NCI-H1048 (cell line): ENCODE measurements around the gene FBXW9.
A peak's percentile ranks its signal among the peaks of the same experiment; 100 is the strongest.
"Not testable (repeated sequence)": the region's sequence is repeated elsewhere in the genome, so short reads cannot be mapped to it uniquely, and the experiment has no call there.

Experiments
- DNase-seq: peaks from one replicate; lab custom pipeline; 2025; lab: John Stamatoyannopoulos, UW

FBXW9 gene

DNA sequence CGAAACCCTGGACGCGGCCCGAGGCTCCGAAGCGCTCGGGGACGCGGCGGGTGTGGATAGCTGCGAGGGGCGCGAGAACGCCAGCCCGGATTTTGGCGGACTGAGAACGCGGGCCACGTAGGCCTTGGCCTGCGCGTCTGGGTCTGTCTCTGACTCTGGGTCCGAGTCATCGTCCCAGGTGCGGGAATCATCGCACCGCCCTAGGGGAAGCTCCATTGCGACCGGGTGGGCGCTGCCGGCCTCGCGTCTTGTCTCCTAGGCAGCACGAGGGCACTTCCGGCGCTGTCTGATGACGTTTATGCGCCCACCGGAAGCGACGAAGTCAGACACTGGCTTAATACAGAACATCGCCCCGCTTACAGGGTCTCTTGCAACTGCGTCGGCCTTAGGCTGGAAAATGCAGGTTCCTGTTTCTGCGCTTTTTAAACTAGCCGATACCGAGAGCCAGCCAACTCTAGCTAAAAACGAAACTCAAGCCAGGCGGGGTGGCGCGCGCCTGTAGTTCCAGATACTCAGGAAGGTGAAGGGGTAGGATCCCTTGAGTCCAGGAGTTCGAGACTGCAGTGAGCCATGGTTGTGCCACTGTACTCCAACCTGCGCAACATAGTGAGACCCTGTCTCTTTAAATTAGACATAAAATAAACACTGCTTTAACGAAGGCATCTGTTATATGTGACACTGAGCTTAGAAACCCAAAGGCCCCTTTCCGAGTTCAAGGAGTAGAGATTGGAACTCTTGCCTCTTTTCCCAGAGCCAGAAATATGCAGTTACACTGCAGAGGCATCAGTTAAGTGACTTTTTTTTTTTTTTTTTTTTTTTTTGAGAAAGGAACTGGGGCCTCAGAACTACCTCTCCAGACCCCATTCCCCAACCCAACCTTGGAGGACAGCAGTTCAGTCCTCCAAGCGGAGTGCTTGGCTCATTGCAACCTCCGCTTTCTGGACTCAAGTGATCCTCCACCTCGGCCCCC lies at the start of gene FBXW9:
Gene FBXW9, minus strand, starts transcription at position 266 of the 970 bp plus-strand sequence. Its CDS starts 50 bp downstream, at position 216.
- DNase-seq, result peak; percentile 76

- DNase-seq, result no peak
Observed at GRCh38 chr19:12745166-12745897, 48.9 kb upstream of the FBXW9 start.

DNA sequence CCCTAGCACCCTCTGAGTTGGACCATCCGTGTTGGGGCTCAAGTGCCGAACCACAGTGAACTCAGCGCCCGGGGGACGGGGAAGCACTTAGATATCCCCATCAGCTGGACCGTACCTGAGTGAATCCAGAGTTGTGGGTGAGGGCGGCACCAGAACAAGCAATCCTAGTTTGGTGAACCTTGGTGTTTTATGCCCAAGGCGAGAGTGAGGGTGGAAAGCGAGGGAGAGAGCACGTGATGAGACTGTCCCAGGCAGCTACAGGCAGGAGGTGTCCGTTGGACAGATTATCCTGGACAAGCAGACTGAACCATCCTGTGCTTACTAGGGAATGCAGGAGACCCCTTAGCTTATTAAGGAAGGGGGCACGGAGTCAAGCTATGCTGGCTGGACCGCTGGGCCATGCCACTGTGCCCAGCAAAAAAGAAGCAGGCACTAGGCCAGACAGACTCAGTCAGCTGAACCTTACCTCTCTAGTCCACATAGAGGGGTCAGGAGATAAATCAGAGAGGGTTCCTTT lies 41.5 kb upstream of the FBXW9 start:
- DNase-seq, result no peak

- DNase-seq, result peak; percentile 97
Observed at GRCh38 chr19:12736995-12737834, 40.8 kb upstream of the FBXW9 start, which contains the start of gene GET3. Gene GET3 (plus strand): TSS chr19:12737497. CDS start chr19:12737506, 9 bp downstream.

- DNase-seq, result no peak
Observed at GRCh38 chr19:12733369-12734214, 37.2 kb upstream of the FBXW9 start.

GRCh38 chr19:12731337-12731736 lies 34.9 kb upstream of the FBXW9 start:
- DNase-seq, result no peak

DNA sequence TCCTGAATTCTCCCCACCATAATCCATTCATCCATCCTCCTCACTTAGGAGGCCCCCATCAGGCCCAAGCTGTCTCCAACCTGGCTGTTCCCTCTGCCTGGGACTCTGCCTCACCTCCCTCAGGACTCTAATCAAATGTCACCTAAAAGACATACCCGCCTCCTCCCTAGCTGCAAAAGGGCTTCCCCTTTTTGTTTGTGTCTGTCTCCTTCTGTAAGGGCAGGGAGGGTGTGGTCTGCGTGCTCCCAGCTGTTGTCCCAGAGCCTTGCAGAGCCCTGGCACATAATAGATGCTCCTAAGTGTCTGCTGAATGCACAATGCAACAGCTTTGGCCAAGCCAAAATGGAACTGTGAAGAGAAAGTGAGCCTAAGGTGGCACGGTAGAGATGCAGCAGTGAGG lies 33.6 kb upstream of the FBXW9 start:
- no peak for DNase-seq

- no peak for DNase-seq
Observed at GRCh38 chr19:12727745-12728433, 31.5 kb upstream of the FBXW9 start.

GRCh38 chr19:12726988-12727316 lies 30.5 kb upstream of the FBXW9 start:
- no peak for DNase-seq

DNA sequence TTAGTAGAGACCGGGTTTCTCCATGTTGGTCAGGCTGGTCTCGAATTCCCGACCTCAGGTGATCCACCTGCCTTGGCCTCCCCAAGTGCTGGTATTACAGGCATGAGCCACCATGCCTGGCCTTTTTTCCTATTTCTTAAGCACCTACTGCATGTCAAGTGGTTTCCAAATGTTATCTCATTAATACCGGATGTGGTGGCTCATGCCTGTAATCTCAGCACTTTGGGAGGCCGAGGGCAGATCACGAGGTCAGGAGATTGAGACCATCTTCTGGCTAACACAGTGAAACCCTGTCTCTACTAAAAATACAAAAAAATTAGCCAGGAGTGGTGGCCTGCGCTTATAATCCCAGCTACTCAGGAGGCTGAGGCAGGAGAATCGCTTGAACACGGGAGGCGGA lies 29.2 kb upstream of the FBXW9 start:
- not testable (repeated sequence) for DNase-seq

- DNase-seq, result peak; percentile 38
Observed at GRCh38 chr19:12723641-12724426, 27.4 kb upstream of the FBXW9 start, which contains the start of gene TNPO2. Gene TNPO2 (minus strand): TSS chr19:12723932. CDS start chr19:12720977, 2,955 bp downstream.

GRCh38 chr19:12723381-12723640 lies 26.9 kb upstream of the FBXW9 start:
- DNase-seq, result no peak

GRCh38 chr19:12722566-12723380 lies 26.3 kb upstream of the FBXW9 start:
- peak; percentile 97 for DNase-seq

DNA sequence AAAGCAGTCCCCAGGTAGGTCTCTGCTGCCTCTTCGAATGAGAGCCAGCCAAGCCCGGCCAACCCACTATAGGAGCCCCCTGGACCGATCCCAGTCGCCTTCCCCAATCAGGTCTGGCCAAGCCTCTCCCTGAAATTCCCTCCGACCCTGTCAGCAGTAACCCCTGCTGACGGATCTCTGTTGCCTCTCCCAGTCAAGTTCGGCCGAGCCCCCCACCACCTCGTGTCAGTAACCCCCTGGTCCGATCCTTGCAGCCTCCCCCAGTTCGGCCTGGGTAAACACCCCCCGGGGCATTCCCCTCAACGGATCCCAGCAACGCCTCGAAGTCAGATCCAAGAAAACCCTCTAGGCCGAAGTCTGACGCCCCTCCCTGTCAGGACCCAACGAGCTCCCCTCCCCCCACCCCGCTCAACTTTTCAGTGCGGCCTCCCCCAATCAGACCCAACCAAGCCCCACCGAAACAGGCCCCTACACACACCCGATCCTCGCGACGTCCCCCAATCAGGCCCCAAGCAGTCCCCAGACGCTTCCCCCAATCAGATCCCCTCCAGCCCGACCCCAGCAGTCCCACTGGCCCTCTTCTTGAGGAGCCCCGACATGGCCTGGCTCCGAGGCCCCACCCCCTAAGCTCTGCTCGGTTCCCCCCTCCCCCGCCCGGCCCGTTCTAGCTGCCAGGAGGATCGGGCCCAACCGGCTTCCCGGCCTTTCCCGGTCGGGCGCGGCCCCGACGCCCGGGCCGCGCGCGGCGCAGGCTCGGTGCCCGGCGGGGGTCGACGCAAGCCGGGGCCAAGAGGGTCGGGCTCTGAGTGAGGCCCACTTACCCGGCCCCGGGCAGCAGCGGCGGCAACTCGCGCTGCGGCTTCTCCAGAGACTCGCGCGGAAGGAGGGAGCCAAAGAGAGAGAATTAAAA lies 25.5 kb upstream of the FBXW9 start:
- DNase-seq, result peak; percentile 49

- no peak for DNase-seq
Observed at GRCh38 chr19:12720851-12721655, 24.6 kb upstream of the FBXW9 start.

- DNase-seq, result no peak
Observed at GRCh38 chr19:12720296-12720695, 23.9 kb upstream of the FBXW9 start.

- no peak for DNase-seq
Observed at GRCh38 chr19:12715929-12716328, 19.5 kb upstream of the FBXW9 start.
